ENCODE data around the gene ADORA2B. TPM values are rescaled to one million over a fixed set of nuclear protein-coding genes. Genes with fewer than 3 reads are reported as not detected.

The ADORA2B gene
- total RNA-seq, 2 donors from 2014 or later: 20.8 to 39.4 TPM

DNA sequence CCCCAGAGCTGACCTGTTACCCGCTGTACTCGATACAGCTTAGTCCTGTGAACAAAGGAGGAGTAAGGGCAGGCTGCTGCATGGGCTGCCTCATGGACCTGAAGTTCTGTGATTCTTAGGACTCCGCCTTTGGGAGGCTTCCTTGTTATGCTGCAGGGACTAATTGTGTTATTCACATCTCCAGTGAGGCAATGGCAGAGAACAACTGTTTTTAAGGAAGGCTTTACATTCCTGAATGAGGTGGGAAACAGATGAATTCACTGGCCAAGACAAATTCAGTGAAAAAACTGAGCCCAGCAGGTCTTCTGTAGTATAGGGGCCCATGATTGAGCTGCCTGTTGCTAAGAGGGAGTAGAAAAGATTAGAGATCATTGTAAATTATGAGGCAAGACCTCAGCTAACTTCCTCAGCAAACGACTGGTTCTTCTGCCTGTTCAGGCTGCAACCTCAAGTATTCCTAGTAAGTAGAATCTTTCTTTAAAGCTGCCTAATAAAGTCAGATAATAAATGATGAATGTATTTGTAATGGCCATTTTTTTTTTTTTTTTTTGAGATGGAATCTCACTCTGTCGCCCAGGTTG, 26.3 kb downstream of the ADORA2B start:
- intact Hi-C loops (cut with DNase I): no loop called here
- no peak overlapping the region for H3K4me3 ChIP-seq
- no peaks in the 10 kb centered on the region for H3K36me3 ChIP-seq
- no peak overlapping the region for H3K9ac ChIP-seq (ENCODE audit: low read depth in 2 of 2, low read length in 2 of 2)
- H3K9me3 ChIP-seq: no peaks in the 10 kb centered on the region
- DNase-seq: no peak
- peaks cover 14% of the 10 kb centered on the region for H3K4me1 ChIP-seq
- no peaks in the 10 kb centered on the region for H3K27me3 ChIP-seq
- H3K27ac ChIP-seq: no peak overlapping the region
- TF ChIP-seq, protein P1, sequence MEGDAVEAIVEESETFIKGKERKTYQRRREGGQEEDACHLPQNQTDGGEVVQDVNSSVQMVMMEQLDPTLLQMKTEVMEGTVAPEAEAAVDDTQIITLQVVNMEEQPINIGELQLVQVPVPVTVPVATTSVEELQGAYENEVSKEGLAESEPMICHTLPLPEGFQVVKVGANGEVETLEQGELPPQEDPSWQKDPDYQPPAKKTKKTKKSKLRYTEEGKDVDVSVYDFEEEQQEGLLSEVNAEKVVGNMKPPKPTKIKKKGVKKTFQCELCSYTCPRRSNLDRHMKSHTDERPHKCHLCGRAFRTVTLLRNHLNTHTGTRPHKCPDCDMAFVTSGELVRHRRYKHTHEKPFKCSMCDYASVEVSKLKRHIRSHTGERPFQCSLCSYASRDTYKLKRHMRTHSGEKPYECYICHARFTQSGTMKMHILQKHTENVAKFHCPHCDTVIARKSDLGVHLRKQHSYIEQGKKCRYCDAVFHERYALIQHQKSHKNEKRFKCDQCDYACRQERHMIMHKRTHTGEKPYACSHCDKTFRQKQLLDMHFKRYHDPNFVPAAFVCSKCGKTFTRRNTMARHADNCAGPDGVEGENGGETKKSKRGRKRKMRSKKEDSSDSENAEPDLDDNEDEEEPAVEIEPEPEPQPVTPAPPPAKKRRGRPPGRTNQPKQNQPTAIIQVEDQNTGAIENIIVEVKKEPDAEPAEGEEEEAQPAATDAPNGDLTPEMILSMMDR (IDR thresholded peaks at IDR 0.05): no peak

DNA sequence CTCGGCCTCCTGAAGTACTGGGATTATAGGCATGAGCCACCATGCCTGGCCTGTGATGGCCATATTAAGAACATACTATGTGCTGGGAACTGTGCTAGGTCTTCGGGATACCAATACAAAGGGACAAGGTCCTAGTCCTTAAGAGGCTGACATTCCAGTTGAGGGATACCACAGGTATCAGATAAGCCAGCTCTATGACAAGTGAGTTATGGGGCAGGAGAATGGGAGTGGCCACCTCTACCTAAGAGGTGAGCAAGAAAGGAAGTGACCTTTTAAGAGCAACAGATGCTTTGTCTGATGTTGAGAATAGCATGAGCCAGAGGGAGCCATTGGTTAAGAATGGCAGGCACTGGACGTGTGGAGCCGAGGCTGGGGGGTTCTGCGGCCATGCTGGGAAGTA, 27.0 kb downstream of the ADORA2B start:
- TF ChIP-seq, protein P1 (IDR thresholded peaks at IDR 0.05): no peak
- Histone ChIP-seq H3K4me3 (no peak overlapping the region), H3K27ac (no peak overlapping the region), H3K4me1 (peaks cover 7% of the 10 kb centered on the region), H3K36me3 (no peaks in the 10 kb centered on the region), H3K27me3 (no peaks in the 10 kb centered on the region), H3K9me3 (no peaks in the 10 kb centered on the region), H3K9ac (ENCODE audit: low read depth in 2 of 2, low read length in 2 of 2) (no peak overlapping the region)
- intact Hi-C loops (cut with DNase I): no loop called here
- DNase-seq: no peak

DNA sequence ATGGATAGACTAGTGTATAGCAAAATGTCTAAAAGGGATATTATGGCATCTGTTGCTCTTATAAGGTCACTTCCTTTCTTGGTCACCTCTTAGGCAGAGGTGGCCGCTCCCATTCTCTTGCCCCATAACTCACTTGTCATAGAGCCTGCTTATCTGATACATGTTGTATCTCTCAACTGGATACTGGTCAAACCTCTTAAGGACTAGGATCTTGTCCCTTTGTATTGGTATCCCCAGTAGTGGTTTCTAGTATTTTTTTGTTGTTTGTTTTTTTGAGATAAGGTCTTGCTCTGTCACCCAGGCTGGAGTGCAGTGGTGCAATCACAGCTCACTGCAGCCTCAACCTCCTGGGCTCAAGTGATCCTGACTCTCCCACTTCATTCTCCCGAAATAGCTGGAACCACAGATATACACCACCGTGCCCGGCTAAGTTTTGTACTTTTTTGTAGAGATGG, 27.6 kb downstream of the ADORA2B start:
- DNase-seq: no peak
- H3K27me3 ChIP-seq: no peaks in the 10 kb centered on the region
- no peak overlapping the region for H3K9ac ChIP-seq (ENCODE audit: low read depth in 2 of 2, low read length in 2 of 2)
- no peak overlapping the region for H3K4me3 ChIP-seq
- H3K36me3 ChIP-seq: no peaks in the 10 kb centered on the region
- H3K9me3 ChIP-seq: no peaks in the 10 kb centered on the region
- intact Hi-C loops (cut with DNase I): no loop called here
- H3K27ac ChIP-seq: no peak overlapping the region
- TF ChIP-seq, protein P1 (IDR thresholded peaks at IDR 0.05): no peak
- H3K4me1 ChIP-seq: peaks cover under 1% of the 10 kb centered on the region

DNA sequence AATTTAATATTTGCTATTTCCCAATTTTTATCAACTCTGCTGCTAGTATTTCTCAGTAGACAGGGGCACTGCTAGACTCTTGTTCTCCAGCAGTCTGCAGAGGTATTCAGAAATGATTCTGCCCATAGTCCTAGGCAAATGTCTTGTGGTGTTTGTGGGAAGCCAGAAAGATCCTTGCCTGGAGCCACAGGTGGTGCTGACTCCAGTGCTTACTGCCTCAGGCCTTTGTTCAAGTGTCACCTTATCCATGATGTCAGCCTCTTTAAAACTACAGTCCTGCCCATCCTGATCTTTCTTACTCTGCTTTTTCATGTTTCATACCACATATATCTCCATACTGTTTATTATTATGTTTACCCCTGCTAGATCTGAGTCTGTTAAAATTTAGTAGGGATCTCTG, 28.1 kb downstream of the ADORA2B start:
- DNase-seq: no peak
- Histone ChIP-seq H3K4me1 (no peaks in the 10 kb centered on the region), H3K9me3 (no peaks in the 10 kb centered on the region), H3K4me3 (no peak overlapping the region), H3K27ac (no peak overlapping the region), H3K9ac (ENCODE audit: low read depth in 2 of 2, low read length in 2 of 2) (no peak overlapping the region), H3K36me3 (no peaks in the 10 kb centered on the region), H3K27me3 (no peaks in the 10 kb centered on the region)
- intact Hi-C loops (cut with DNase I): no loop called here
- TF ChIP-seq, protein P1 (IDR thresholded peaks at IDR 0.05): no peak

DNA sequence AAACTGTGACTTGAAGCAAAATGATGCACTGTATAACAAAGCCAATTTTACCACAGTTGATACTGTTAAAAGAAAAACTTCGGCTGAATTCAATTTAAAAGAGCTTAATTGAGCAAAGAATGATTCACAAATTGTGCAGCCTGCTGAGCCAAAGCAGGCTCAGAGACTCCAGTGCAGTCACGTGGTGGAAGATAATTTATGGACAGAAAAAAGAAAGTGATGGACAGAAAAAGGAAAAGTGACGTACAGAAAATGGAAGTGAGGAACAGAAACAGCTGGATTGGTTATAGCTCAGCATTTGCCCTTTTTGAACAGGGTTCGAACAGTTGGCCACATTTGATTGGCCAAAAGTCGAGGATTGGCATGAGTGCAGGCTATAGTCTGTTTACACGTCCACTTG, 28.9 kb downstream of the ADORA2B start:
- H3K27ac ChIP-seq: no peak overlapping the region
- intact Hi-C loops (cut with DNase I): no loop called here
- H3K36me3 ChIP-seq: no peaks in the 10 kb centered on the region
- H3K4me1 ChIP-seq: no peaks in the 10 kb centered on the region
- H3K27me3 ChIP-seq: no peaks in the 10 kb centered on the region
- H3K4me3 ChIP-seq: no peak overlapping the region
- no peaks in the 10 kb centered on the region for H3K9me3 ChIP-seq
- no peak for DNase-seq
- TF ChIP-seq, protein P1 (IDR thresholded peaks at IDR 0.05): no peak
- no peak overlapping the region for H3K9ac ChIP-seq (ENCODE audit: low read depth in 2 of 2, low read length in 2 of 2)
